OCI-LY3 (cell line): ENCODE results near the gene MOGAT2.

ENCODE experiments used
- EZH2phosphoT487 ChIP-seq: fragments of 200-600 bp; shearing (Covaris generic); IDR thresholded peaks from 2 replicates; pipeline ENCODE4 v1.6.1; 2018; ENCODE audit warnings: antibody characterized with exemption, mixed run types, low read depth
- TF ChIP-seq, protein P1 (sequence below): fragments of 200-600, 300-600 bp; sonication (generic); IDR thresholded peaks from 2 replicates; pipeline ENCODE4 v1.5.1; 2014; ENCODE audit warnings: antibody characterized with exemption, low read length, low read depth

- no peak for TF ChIP-seq EZH2phosphoT487
- TF ChIP-seq, protein P1, sequence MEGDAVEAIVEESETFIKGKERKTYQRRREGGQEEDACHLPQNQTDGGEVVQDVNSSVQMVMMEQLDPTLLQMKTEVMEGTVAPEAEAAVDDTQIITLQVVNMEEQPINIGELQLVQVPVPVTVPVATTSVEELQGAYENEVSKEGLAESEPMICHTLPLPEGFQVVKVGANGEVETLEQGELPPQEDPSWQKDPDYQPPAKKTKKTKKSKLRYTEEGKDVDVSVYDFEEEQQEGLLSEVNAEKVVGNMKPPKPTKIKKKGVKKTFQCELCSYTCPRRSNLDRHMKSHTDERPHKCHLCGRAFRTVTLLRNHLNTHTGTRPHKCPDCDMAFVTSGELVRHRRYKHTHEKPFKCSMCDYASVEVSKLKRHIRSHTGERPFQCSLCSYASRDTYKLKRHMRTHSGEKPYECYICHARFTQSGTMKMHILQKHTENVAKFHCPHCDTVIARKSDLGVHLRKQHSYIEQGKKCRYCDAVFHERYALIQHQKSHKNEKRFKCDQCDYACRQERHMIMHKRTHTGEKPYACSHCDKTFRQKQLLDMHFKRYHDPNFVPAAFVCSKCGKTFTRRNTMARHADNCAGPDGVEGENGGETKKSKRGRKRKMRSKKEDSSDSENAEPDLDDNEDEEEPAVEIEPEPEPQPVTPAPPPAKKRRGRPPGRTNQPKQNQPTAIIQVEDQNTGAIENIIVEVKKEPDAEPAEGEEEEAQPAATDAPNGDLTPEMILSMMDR, result no peak
These were observed 44.5 kb downstream of the MOGAT2 start for GRCh38 chr11:75762158-75762557.
